ENCODE measurements around the gene SERPINA5. TPM values are rescaled to one million over a fixed set of nuclear protein-coding genes. Genes with fewer than 3 reads are reported as not detected.
A peak's percentile ranks its signal among the peaks of the same experiment; 100 is the strongest.

The SERPINA5 gene
- total RNA-seq, 6 experiments from 2014 or later = 24.7 to 317 (median 167) TPM

DNA sequence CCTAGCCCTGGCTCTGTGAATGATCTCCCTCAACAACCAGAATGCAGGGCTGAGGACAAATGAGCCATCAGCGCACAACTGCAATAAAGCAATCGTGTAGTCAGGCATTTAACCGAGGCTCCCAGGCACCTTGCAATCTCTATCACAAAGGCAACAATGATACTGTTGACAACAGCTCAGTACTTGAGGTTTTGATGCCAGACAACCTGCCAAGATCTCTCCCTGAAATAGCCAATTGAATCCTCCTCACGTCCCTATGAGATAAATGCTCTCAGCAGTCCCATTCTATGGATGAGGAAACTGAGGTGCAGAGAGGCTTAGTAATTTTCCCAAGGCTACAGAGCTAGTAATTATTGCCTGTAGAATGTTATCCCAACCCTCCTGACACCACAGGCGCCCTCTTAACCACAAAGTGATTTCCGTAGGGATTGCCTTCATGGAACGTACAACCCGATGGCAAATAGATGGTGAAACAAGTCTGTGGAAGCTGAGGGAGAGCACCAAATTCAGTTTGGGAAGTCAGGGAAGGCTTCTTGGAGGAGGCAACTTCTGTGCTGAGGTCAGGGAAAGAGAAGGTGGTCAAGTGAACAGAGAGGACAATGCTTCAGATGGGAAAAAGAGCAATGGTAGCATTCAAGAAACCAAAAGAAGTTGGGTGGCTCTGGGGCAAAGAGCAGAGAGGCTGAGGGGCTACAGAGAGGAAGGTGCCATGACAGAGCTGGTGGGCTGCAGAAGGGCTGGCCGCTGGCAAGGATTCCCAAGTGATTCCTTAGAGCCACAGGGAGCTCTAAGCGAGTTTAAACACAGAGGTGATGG is 43.5 kb downstream of the SERPINA5 start:
- Histone ChIP-seq H3K4me3 (no peak overlapping the region), H3K4me1 (peaks cover 0 to 20% (median 4%) of the 10 kb centered on the region in 4 donors), H3K36me3 (peaks cover 0 to 45% (median 22%) of the 10 kb centered on the region in 4 donors), H3K9me3 (no peaks in the 10 kb centered on the region), H3K27me3 (no peaks in the 10 kb centered on the region), H3K27ac (no peak overlapping the region)
- peak in 3 of 4 donors; percentile 2 to 29 (median 3) for ATAC-seq
- no peak for DNase-seq
- WGBS (ENCODE audit: insufficient coverage, low coverage, low lambda C conversion rate, missing lambda C conversion rate) = 52% methylated on average over 9 of the region's 10 CpGs
- TF ChIP-seq POLR2A (IDR thresholded peaks at IDR 0.05) = no peak
- TF ChIP-seq, protein P1, sequence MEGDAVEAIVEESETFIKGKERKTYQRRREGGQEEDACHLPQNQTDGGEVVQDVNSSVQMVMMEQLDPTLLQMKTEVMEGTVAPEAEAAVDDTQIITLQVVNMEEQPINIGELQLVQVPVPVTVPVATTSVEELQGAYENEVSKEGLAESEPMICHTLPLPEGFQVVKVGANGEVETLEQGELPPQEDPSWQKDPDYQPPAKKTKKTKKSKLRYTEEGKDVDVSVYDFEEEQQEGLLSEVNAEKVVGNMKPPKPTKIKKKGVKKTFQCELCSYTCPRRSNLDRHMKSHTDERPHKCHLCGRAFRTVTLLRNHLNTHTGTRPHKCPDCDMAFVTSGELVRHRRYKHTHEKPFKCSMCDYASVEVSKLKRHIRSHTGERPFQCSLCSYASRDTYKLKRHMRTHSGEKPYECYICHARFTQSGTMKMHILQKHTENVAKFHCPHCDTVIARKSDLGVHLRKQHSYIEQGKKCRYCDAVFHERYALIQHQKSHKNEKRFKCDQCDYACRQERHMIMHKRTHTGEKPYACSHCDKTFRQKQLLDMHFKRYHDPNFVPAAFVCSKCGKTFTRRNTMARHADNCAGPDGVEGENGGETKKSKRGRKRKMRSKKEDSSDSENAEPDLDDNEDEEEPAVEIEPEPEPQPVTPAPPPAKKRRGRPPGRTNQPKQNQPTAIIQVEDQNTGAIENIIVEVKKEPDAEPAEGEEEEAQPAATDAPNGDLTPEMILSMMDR (IDR thresholded peaks at IDR 0.05) = no peak
- intact Hi-C loops (cut with DNase I) = loop anchor here in 1 of 2 donors (10.0 kb wide), 1 partner anchor 50 kb away; no protein-coding TSS in a partner anchor

GRCh38 chr14:94625353-94625635 is 44.1 kb downstream of the SERPINA5 start:
- intact Hi-C loops (cut with DNase I) = loop anchor here in 1 of 2 donors (10.0 kb wide), 1 partner anchor 50 kb away; no protein-coding TSS in a partner anchor
- Histone ChIP-seq H3K36me3 (peaks cover 0 to 39% (median 19%) of the 10 kb centered on the region in 4 donors), H3K4me3 (no peak overlapping the region), H3K27me3 (no peaks in the 10 kb centered on the region), H3K27ac (no peak overlapping the region), H3K4me1 (peaks cover 0 to 14% (median 4%) of the 10 kb centered on the region in 4 donors), H3K9me3 (no peaks in the 10 kb centered on the region)
- TF ChIP-seq POLR2A (IDR thresholded peaks at IDR 0.05) = no peak
- TF ChIP-seq, protein P1 (IDR thresholded peaks at IDR 0.05) = no peak
- peak in 3 of 4 donors; percentile 0 to 41 (median 1) for ATAC-seq
- DNase-seq = no peak
- 45% methylated on average over 2 of the region's 2 CpGs for WGBS (ENCODE audit: insufficient coverage, low coverage, low lambda C conversion rate, missing lambda C conversion rate)

DNA sequence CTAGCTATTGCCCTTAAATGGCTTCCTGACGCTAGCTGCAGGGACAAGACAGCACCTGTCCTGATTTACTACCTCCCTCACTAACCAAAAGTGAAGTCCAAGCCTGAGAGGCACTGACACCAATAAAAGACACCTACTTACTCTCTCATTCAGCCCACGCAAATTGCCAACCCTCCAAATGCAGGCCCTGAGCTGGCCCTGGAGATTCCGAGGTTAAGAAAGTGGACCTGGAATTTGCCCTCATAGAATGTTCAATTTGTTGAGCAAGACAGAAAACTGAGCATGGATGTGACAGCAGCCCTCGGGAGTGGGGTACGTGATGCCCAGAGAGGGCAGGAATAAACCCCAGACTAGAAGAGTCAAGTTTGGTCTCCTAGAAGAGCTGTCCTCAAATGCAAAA is 47.4 kb downstream of the SERPINA5 start:
- TF ChIP-seq POLR2A (IDR thresholded peaks at IDR 0.05) = no peak
- ATAC-seq (peak in 1 of 4 donors; percentile 13), DNase-seq (no peak)
- intact Hi-C loops (cut with DNase I) = loop anchor here in 1 of 2 donors (10.0 kb wide), 1 partner anchor 46 kb away; no protein-coding TSS in a partner anchor
- Histone ChIP-seq H3K4me1 (peaks cover 0 to 44% (median 19%) of the 10 kb centered on the region in 4 donors), H3K36me3 (peaks cover 0 to 7% (median 3%) of the 10 kb centered on the region in 4 donors), H3K27me3 (no peaks in the 10 kb centered on the region), H3K27ac (peak overlapping the region in 1 of 3 donors; percentile 47), H3K9me3 (no peaks in the 10 kb centered on the region), H3K4me3 (no peak overlapping the region)
- 19% methylated on average over 3 of the region's 5 CpGs for WGBS (ENCODE audit: insufficient coverage, low coverage, low lambda C conversion rate, missing lambda C conversion rate)

- intact Hi-C loops (cut with DNase I) = no loop called here
- Histone ChIP-seq H3K4me1 (peaks cover 0 to 63% (median 22%) of the 10 kb centered on the region in 4 donors), H3K4me3 (no peak overlapping the region), H3K27ac (no peak overlapping the region), H3K36me3 (no peaks in the 10 kb centered on the region), H3K9me3 (no peaks in the 10 kb centered on the region), H3K27me3 (no peaks in the 10 kb centered on the region)
- no peak for ATAC-seq
- DNase-seq = peak in 1 of 3 donors; percentile 22
- WGBS (ENCODE audit: insufficient coverage, low coverage, low lambda C conversion rate, missing lambda C conversion rate) = 95% methylated on average over 3 of the region's 4 CpGs
- no peak for TF ChIP-seq POLR2A (IDR thresholded peaks at IDR 0.05)
- TF ChIP-seq, protein P1 (IDR thresholded peaks at IDR 0.05) = no peak
Measured at GRCh38 chr14:94630396-94630795, 49.2 kb downstream of the SERPINA5 start.

- Histone ChIP-seq H3K9me3 (no peaks in the 10 kb centered on the region), H3K36me3 (no peaks in the 10 kb centered on the region), H3K27ac (peak overlapping the region in 1 of 3 donors; percentile 80), H3K4me3 (no peak overlapping the region), H3K27me3 (no peaks in the 10 kb centered on the region), H3K4me1 (peaks cover 0 to 69% (median 26%) of the 10 kb centered on the region in 4 donors)
- no peak for DNase-seq
- TF ChIP-seq, protein P1 (IDR thresholded peaks at IDR 0.05) = no peak
- ATAC-seq = no peak
- intact Hi-C loops (cut with DNase I) = no loop called here
- 71% methylated on average over 1 of the region's 1 CpG for WGBS (ENCODE audit: insufficient coverage, low coverage, low lambda C conversion rate, missing lambda C conversion rate)
Measured at GRCh38 chr14:94631050-94631449, 49.8 kb downstream of the SERPINA5 start.

All from right lobe of liver (tissue), 6 donors.